H1 (cell line): Measurements from ENCODE around the gene NKAIN4. TPM values are rescaled to one million over a fixed set of nuclear protein-coding genes. Genes with fewer than 3 reads are reported as not detected.

Experiments
- ATF2 ChIP-seq: IDR thresholded peaks from 2 replicates; pipeline ENCODE4 v1.6.1; 2012; ENCODE audit warnings: low read length, inconsistent platforms
- BACH1 ChIP-seq: IDR thresholded peaks from 2 replicates; pipeline ENCODE4 v1.6.1; 2012; ENCODE audit warnings: low read length, improper control_type of control experiment
- BRCA1 ChIP-seq: IDR thresholded peaks from 2 replicates; pipeline ENCODE4 v1.6.1; 2012; ENCODE audit warnings: low read depth, low read length, improper control_type of control experiment
- CTBP2 ChIP-seq: IDR thresholded peaks from 2 replicates; pipeline ENCODE4 v1.7.0; 2011; ENCODE audit warnings: borderline replicate concordance, mild to moderate bottlenecking, moderate library complexity, mixed read lengths, low read length; ENCODE audit not compliant: insufficient read depth, insufficient read length
- RNF2 ChIP-seq: fragments of 200-900, 300-1000 bp; sonication (generic); IDR thresholded peaks from 2 replicates; pipeline ENCODE4 v1.7.1; 2016; ENCODE audit warnings: borderline replicate concordance, low read depth, mild to moderate bottlenecking, antibody characterized with exemption, low read length; ENCODE audit not compliant: poor library complexity, severe bottlenecking; ENCODE audit errors: missing control alignments
- polyA plus RNA-seq, 7 experiments: library from polyadenylated mRNA; depleted of rRNA in 3 of 7; stranded (reverse) in 5 of 7; unstranded in 2 of 7; fragments of >200 nt in 5 of 7; fragments of 200-250 nt in 2 of 7; gene quantifications; 1 replicate in 5 of 7; 2 replicates in 1 of 7; 4 replicates in 1 of 7; pipeline versions ENCODE4 v1.2.1 to v1.2.3, GENCODE V29; 2011 to 2013; ENCODE audit warnings: missing spikeins in 2 of 7, mixed read lengths in 2 of 7
- total RNA-seq: library from RNA; stranded (reverse); fragmentation: NEBNext Ultra II Directional; extraction: Animal tissue kit (Norgen Biotek cat#: 25700); gene quantifications from 2 replicates; pipeline ENCODE4 v1.2.1, GENCODE V29; 2021

The NKAIN4 gene
- total and polyA plus RNA-seq, 2 of the 8 experiments (the other 6 are each of a cell fraction or from before 2014, with no cell fraction given), result 6.9 to 17.0 TPM

GRCh38 chr20:63273059-63273579 lies 18.9 kb upstream of the NKAIN4 start (continued):
- TF ChIP-seq BRCA1 (no peak), CTBP2 (no peak), BACH1 (no peak), RNF2 (no peak), ATF2 (no peak)
